ENCODE data around the gene TLR9. TPM values are rescaled to one million over a fixed set of nuclear protein-coding genes. Genes with fewer than 3 reads are reported as not detected.

Gene TLR9
- total RNA-seq, 1 donor from 2014 or later: 0.12 TPM

DNA sequence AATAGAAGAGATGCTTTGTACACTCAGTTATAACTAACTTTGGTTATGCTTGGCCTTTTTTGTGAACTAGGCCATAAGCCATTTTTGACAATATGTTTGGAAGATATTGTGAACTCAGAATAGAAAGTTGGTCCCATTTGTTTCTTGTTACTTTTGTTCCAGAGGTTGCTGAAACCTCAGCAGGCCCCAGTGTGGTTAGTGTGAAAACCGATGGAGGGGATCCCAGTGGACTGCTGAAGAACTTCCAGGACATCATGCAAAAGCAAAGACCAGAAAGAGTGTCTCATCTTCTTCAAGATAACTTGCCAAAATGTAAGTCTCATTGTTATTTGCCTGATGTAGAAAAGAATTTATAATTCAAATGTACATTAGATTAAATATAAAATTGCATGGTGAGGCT lies 21.7 kb downstream of the TLR9 start:
- H3K4me1 Mint-ChIP-seq (ENCODE audit: low read depth): peaks cover 29% of the 10 kb centered on the region
- no peaks in the 10 kb centered on the region for H3K27me3 Mint-ChIP-seq (ENCODE audit: low read depth)
- TF ChIP-seq, protein P1, sequence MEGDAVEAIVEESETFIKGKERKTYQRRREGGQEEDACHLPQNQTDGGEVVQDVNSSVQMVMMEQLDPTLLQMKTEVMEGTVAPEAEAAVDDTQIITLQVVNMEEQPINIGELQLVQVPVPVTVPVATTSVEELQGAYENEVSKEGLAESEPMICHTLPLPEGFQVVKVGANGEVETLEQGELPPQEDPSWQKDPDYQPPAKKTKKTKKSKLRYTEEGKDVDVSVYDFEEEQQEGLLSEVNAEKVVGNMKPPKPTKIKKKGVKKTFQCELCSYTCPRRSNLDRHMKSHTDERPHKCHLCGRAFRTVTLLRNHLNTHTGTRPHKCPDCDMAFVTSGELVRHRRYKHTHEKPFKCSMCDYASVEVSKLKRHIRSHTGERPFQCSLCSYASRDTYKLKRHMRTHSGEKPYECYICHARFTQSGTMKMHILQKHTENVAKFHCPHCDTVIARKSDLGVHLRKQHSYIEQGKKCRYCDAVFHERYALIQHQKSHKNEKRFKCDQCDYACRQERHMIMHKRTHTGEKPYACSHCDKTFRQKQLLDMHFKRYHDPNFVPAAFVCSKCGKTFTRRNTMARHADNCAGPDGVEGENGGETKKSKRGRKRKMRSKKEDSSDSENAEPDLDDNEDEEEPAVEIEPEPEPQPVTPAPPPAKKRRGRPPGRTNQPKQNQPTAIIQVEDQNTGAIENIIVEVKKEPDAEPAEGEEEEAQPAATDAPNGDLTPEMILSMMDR (IDR thresholded peaks at IDR 0.05): no peak
- no peak overlapping the region for H3K4me3 Mint-ChIP-seq (ENCODE audit: unreplicated experiment)
- no peak for DNase-seq (ENCODE audit: low spot score)
- H3K36me3 Mint-ChIP-seq (ENCODE audit: low read depth): peaks cover 49% of the 10 kb centered on the region
- no peak overlapping the region for H3K27ac Mint-ChIP-seq (ENCODE audit: unreplicated experiment)
- H3K9me3 Mint-ChIP-seq (ENCODE audit: low read depth): no peaks in the 10 kb centered on the region

DNA sequence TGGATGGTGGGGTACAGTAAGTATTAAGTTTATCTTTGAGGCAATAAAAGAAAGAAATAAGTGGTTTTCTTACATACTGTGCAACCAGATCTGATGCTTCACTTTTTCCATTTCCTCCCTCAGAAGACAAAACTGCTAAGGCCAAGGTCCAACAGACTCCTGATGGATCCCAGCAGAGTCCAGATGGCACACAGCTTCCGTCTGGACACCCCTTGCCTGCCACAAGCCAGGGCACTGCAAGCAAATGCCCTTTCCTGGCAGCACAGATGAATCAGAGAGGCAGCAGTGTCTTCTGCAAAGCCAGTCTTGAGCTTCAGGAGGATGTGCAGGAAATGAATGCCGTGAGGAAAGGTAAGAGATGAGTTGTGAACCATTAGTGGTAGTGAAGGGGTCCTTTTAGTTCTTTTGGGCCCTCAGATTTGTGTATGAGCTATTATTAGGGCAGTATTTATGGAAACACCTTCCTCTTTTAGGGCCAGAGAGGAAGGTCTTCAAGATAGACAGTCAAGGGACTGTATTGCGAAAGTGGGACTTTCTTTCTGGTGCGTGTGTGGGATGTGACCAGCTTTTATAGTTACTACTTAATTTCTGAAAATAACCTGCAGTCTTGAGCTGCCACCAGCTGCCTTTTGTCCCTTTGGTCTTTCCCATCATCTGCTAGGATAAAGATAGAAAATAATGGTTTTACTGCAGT lies 22.9 kb downstream of the TLR9 start:
- H3K4me3 Mint-ChIP-seq (ENCODE audit: unreplicated experiment): no peak overlapping the region
- H3K9me3 Mint-ChIP-seq (ENCODE audit: low read depth): no peaks in the 10 kb centered on the region
- no peak overlapping the region for H3K27ac Mint-ChIP-seq (ENCODE audit: unreplicated experiment)
- no peak for DNase-seq (ENCODE audit: low spot score)
- peaks cover 36% of the 10 kb centered on the region for H3K4me1 Mint-ChIP-seq (ENCODE audit: low read depth)
- TF ChIP-seq, protein P1 (IDR thresholded peaks at IDR 0.05): no peak
- H3K36me3 Mint-ChIP-seq (ENCODE audit: low read depth): peaks cover 42% of the 10 kb centered on the region
- H3K27me3 Mint-ChIP-seq (ENCODE audit: low read depth): no peaks in the 10 kb centered on the region

DNA sequence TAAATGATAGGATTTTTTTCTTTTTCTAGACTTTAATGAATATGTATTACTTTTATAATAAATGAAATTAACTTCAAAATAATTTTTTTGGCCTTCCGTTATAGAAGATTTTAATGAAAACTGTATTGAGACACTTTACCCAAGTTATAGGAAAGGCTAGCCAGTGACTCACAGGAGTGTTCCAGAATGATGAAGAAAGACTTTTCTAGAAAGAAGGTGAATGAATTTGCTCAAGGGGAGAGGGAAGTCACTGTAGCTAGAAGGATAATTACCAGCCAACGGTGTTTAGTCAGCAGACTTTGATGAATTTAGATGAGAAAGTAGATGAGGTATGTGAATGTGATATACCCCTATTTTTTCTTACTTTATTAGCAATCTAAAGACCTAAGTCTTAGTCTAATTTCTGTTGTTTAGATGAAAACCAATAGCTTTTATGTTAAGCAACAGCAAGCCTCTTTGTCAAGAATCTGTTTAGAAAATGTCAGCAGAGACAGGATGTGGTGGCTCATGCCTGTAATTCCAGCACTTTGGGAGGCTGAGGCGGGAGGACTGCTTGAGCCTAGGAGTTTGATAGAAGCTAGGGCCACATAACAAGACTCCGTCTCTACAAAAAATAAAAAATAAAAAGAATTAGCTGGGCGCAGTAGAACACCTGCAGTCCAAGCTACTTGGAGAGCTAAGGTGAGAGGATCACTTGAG lies 24.3 kb downstream of the TLR9 start:
- no peak for DNase-seq (ENCODE audit: low spot score)
- TF ChIP-seq, protein P1 (IDR thresholded peaks at IDR 0.05): no peak
- H3K27me3 Mint-ChIP-seq (ENCODE audit: low read depth): no peaks in the 10 kb centered on the region
- H3K27ac Mint-ChIP-seq (ENCODE audit: unreplicated experiment): no peak overlapping the region
- H3K36me3 Mint-ChIP-seq (ENCODE audit: low read depth): peaks cover 33% of the 10 kb centered on the region
- peaks cover 41% of the 10 kb centered on the region for H3K4me1 Mint-ChIP-seq (ENCODE audit: low read depth)
- H3K4me3 Mint-ChIP-seq (ENCODE audit: unreplicated experiment): no peak overlapping the region
- no peaks in the 10 kb centered on the region for H3K9me3 Mint-ChIP-seq (ENCODE audit: low read depth)

DNA sequence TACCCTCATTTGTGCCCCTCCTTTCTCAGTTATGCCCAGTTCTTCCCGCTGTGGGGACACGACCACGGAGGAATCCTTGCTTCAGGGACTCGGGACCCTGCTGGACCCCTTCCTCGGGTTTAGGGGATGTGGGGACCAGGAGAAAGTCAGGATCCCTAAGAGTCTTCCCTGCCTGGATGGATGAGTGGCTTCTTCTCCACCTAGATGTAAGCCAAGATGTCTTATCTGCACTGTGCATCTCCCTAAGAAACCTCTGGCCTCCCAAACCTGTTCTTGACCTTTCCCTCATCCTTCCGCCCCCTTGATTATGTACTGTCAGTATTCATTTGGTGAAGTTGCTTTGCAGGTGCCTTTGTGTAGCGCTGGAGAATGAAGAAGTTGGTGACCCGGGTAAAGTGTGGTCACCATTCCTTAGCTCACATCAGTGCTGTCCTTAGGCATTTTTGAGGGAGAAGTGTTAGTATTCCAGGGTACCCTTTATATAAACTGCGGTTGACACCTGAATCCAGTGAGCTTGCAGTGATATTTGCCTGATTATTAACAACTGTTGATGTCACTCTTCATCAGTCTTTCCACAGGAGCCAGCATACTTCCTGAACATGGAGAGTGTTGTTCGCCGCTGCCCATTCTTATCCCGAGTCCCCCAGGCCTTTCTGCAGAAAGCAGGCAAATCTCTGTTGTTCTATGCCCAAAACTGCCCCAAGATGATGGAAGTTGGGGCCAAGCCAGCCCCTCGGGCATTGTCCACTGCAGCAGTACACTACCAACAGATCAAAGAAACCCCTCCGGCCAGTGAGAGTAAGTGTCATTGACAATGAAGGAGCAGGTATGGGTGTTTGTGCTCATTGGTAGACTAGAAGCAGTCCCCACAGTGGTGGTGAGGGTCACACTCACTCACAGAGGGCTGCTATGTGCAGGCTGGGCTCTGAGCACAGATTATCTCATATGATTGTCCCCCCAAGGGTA lies 26.5 kb downstream of the TLR9 start:
- Mint-ChIP-seq H3K9me3 (ENCODE audit: low read depth) (no peaks in the 10 kb centered on the region), H3K36me3 (ENCODE audit: low read depth) (peaks cover 19% of the 10 kb centered on the region), H3K4me1 (ENCODE audit: low read depth) (peaks cover 41% of the 10 kb centered on the region), H3K27me3 (ENCODE audit: low read depth) (no peaks in the 10 kb centered on the region), H3K4me3 (ENCODE audit: unreplicated experiment) (peak overlapping the region; percentile 98), H3K27ac (ENCODE audit: unreplicated experiment) (peak overlapping the region; percentile 94)
- TF ChIP-seq, protein P1 (IDR thresholded peaks at IDR 0.05): no peak
- DNase-seq (ENCODE audit: low spot score): no peak

Measured in chondrocyte (in vitro differentiated cells).